MM.1S (cell line): ENCODE results near the gene ABHD12.

Experiments used
- CTCF ChIP-seq: fragments of 300-600 bp; sonication (generic); IDR thresholded peaks from 2 replicates; pipeline ENCODE4 v1.5.1; 2016; ENCODE audit warnings: antibody characterized with exemption, low read length, mixed read lengths
- EZH2 ChIP-seq: fragments of 300-600 bp; sonication (generic); optimal IDR thresholded peaks from 2 replicates; pipeline ENCODE3; 2017; ENCODE audit warnings: low read depth, mild to moderate bottlenecking, antibody characterized with exemption, low read length, mixed read lengths
- EZH2phosphoT487 ChIP-seq: fragments of 300-600 bp; sonication (generic); IDR thresholded peaks from 2 replicates; pipeline ENCODE4 v1.6.1; 2018; ENCODE audit warnings: antibody characterized with exemption, low read length

- TF ChIP-seq CTCF (no peak), EZH2phosphoT487 (no peak), EZH2 (no peak)
Measured at GRCh38 chr20:25280051-25280573, 110.5 kb downstream of the ABHD12 start.
